HAP-1 (cell line): Measurements from ENCODE around the gene EVPL.
"Not testable (repeated sequence)": the region's sequence is repeated elsewhere in the genome, so short reads cannot be mapped to it uniquely, and the experiment has no call there.

ENCODE experiments used
- DNase-seq, 2 experiments: peaks; one replicate each; pipeline ENCODE4 v3.0.0-alpha.2; 2016 to 2020; ENCODE audit warnings: low spot score in 2 of 2
- H3K27me3 ChIP-seq: fragments of 250-450 bp; sonication (Bioruptor Pico); 2 replicates; pipeline ENCODE4 v1.5.1; 2020; ENCODE audit warnings: low read depth, mild to moderate bottlenecking, moderate library complexity
- H3K36me3 ChIP-seq: fragments of 250-450 bp; sonication (Bioruptor Pico); replicated peaks from 2 replicates; pipeline ENCODE4 v1.5.1; 2020; ENCODE audit warnings: mild to moderate bottlenecking
- H3K4me1 ChIP-seq: fragments of 250-450 bp; sonication (Bioruptor Pico); 2 replicates; pipeline ENCODE4 v1.5.1; 2020; ENCODE audit warnings: mild to moderate bottlenecking
- H3K4me3 ChIP-seq: fragments of 250-450 bp; sonication (Bioruptor Pico); 2 replicates; pipeline ENCODE4 v1.5.1; 2020; ENCODE audit warnings: mild to moderate bottlenecking, moderate library complexity
- H3K9me3 ChIP-seq: fragments of 250-450 bp; sonication (Bioruptor Pico); 2 replicates; pipeline ENCODE4 v1.5.1; 2020; ENCODE audit warnings: mild to moderate bottlenecking, moderate library complexity
- in situ Hi-C: fragments of 300-500 bp; cut with MboI; formaldehyde crosslinking; loops from 3 replicates; pipeline ENCODE4 v1.14.3; 2020; ENCODE audit warnings: low sequenced_read_pairs, inconsistent platforms, mixed read lengths

The EVPL gene

DNA sequence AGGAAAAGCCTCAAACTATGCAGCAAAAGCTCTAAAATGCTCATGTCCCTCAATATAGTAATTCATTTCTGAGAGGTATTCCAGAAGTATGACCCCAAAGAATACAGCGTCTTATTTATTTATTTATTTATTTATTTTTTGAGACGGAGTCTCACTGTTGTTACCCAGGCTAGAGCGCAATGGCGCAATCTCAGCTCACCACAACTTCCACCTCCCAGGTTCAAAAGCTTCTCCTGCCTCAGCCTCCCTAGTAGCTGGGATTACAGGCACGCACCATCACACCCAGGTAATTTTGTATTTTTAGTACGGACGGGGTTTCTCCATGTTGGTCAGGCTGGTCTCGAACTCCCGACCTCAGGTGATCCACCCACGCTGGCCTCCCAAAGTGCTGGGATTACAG is 58.1 kb downstream of the EVPL start:
- DNase-seq, H3K4me3 ChIP-seq, H3K4me1 ChIP-seq, in situ Hi-C loops, H3K27me3 ChIP-seq, H3K9me3 ChIP-seq: not testable (repeated sequence)
- H3K36me3 ChIP-seq = peaks cover 41% of the 10 kb centered on the region

DNA sequence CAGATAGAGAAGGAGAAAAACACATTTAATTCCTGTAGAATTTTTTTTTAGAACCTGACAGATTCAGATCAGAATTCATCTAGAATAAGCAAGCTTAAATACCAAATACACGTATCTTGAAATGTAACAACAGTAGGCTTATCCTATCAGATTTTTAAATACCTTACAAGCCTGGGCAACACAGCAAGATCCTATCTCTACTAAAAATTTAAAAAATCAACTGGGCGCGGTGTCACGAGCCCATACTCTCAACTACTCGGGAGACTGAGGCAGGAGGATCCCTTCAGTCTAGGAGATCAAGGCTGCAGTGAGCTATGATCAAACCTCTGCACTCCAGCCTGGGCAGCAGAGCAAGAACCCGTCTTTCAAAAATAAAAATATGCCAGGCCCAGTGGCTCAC is 61.6 kb downstream of the EVPL start:
- DNase-seq = no peak
- Histone ChIP-seq H3K9me3 (no peaks in the 10 kb centered on the region), H3K36me3 (peaks cover 24% of the 10 kb centered on the region), H3K27me3 (no peaks in the 10 kb centered on the region), H3K4me1 (no peaks in the 10 kb centered on the region), H3K4me3 (no peak overlapping the region)
- in situ Hi-C loops = no loop called here

DNA sequence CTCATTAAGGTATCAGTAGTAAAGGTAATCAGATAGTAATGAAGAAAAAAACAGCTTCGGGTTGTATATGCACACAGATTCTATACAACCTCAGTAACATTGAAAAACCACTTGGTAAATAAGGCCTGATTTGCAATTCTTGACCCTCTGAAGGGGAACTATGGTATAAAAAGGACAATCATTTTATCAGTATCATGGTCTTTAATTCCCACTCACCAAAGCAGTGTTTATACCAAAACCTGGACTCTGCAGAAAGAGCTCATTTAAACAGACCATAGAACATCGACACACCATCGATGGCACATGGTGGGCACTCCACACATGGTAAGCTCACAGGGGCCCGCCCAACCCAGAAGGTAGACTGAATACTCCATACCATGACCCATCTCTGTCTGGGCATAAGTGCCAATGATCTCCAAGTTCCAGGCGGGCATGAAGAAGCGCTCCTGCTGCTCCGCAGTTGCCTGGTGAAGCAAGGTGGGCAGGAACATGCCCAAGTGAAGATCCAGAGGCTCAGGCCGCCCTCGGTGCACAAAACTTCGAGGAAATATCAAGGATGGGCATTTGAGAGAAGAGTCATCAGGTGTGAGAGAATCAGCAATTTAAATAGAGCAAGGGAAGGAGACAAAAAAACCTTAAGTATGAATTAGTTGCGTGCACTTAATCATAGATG is 67.1 kb downstream of the EVPL start:
- no peak for DNase-seq
- H3K4me3 ChIP-seq = no peak overlapping the region
- in situ Hi-C loops = no loop called here
- no peaks in the 10 kb centered on the region for H3K9me3 ChIP-seq
- no peaks in the 10 kb centered on the region for H3K4me1 ChIP-seq
- H3K27me3 ChIP-seq = no peaks in the 10 kb centered on the region
- peaks cover 19% of the 10 kb centered on the region for H3K36me3 ChIP-seq

DNA sequence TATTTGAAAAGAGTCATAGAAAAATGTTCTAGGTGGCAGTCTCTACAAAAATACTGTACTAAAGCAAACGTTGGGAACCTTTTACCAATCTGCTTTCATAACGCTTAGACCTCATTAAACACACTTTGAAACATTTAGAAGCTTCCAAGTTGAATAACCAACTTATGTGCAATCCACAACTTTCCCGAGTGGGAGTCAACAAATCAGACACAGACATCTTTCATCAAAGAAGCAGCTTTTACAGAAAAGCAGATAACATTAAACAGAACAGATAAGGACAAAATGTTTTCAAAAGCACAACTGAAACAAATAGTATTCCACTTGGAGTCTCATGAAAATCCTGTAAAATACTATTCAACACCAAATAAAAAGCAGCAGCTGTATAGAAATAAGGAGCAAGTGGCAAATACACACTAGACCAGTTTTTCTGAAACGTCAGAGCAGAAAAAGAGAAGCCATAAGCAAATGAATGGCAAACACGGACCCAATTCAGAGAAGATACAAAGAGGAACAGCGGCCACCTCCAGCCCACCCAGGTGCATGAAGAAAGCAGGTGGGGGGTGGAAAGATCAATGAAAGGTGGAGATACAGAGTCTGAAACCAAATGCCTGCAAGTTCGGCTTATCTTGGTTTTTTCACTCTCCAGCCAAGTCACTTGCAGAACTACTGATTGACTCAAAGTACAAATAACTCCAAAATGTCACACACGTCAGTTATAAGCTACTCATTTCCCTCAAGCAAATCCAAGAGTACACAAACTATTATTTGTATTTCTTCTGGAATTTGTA is 67.9 kb downstream of the EVPL start:
- in situ Hi-C loops = no loop called here
- no peak overlapping the region for H3K4me3 ChIP-seq
- DNase-seq = no peak
- H3K36me3 ChIP-seq = peaks cover 23% of the 10 kb centered on the region
- no peaks in the 10 kb centered on the region for H3K27me3 ChIP-seq
- H3K4me1 ChIP-seq = no peaks in the 10 kb centered on the region
- H3K9me3 ChIP-seq = no peaks in the 10 kb centered on the region
